SHP77 treated with DMSO at 0.1 percent for 48 hours (cell line): ENCODE measurements around the gene FZD2.
"Not testable (repeated sequence)": the region's sequence is repeated elsewhere in the genome, so short reads cannot be mapped to it uniquely, and the experiment has no call there.

Experiments
- DNase-seq: peaks from one replicate; lab custom pipeline; 2025; lab: John Stamatoyannopoulos, UW

The FZD2 gene

GRCh38 chr17:44546671-44547606 is 10.3 kb upstream of the FZD2 start:
- DNase-seq, result no peak

- DNase-seq, result no peak
These were observed 9.5 kb upstream of the FZD2 start for GRCh38 chr17:44547625-44548267.

DNA sequence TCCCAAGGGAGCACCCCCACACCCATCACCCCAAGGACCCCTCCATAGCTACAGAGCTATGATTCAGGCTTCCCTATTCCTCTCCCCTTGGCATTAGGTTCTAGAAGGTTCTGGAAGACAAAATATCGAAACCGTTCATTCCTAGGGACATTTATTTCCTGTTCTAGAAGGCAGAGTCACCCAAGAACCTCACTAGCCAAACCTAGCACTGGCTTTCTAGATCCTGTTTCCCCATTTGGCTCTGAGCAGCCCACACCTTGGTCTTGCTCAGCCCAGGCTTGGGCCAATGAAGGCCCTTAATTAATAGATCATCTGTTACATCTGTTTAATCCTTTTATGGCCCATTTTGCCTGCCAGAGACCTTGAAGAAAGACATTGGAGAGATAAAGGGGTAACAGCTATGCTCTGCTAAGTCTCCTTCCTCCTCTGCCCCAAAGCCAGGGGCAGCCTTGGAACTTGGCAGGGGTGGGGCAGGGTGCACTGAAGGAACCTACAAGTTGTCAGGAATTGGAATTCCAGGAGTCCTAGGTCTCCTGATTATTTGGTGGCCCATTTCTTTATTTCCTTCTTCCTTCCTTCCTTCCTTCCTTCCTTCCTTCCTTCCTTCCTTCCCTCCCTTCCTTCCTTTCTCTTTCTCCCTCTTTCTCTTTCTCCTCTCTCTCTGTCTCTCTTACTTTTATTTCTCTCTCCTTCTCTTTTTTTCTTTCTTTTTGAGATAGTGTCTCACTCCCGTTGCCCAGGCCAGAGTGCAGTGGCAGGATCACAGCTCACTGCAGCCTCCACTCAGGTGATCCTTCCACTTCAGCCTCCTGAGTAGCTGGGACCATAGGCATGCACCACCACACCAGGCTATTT is 8.7 kb upstream of the FZD2 start:
- no peak for DNase-seq

- no peak for DNase-seq
These were observed 7.6 kb upstream of the FZD2 start for GRCh38 chr17:44549686-44550085.

GRCh38 chr17:44552361-44552760 is 4.9 kb upstream of the FZD2 start:
- DNase-seq, result no peak

DNA sequence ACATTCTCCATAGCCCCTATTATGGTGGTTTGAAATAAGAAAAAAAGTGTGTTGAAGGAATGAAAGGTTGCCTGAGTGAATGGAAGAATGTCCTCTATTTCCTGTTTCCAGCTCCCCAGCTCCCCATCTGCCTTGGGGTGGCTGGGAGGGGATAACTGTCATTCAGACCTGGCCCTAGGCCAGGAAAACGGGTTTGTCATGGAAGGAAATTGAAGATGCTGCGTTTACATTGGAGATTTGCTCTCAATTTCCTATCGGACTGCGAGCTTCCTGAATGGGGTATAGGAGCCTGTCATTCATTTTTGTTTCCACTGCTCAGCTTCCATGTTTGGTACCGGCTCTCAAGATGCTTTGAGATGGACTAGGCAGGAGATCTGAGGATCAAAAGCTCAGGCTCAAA is 2.2 kb upstream of the FZD2 start:
- DNase-seq, result no peak

- no peak for DNase-seq
These were observed 985 bp upstream of the FZD2 start for GRCh38 chr17:44556166-44556831.

DNA sequence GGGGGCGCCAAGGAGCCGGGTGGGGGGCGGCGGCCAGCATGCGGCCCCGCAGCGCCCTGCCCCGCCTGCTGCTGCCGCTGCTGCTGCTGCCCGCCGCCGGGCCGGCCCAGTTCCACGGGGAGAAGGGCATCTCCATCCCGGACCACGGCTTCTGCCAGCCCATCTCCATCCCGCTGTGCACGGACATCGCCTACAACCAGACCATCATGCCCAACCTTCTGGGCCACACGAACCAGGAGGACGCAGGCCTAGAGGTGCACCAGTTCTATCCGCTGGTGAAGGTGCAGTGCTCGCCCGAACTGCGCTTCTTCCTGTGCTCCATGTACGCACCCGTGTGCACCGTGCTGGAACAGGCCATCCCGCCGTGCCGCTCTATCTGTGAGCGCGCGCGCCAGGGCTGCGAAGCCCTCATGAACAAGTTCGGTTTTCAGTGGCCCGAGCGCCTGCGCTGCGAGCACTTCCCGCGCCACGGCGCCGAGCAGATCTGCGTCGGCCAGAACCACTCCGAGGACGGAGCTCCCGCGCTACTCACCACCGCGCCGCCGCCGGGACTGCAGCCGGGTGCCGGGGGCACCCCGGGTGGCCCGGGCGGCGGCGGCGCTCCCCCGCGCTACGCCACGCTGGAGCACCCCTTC is 484 bp downstream of the FZD2 start:
- DNase-seq, result no peak

DNA sequence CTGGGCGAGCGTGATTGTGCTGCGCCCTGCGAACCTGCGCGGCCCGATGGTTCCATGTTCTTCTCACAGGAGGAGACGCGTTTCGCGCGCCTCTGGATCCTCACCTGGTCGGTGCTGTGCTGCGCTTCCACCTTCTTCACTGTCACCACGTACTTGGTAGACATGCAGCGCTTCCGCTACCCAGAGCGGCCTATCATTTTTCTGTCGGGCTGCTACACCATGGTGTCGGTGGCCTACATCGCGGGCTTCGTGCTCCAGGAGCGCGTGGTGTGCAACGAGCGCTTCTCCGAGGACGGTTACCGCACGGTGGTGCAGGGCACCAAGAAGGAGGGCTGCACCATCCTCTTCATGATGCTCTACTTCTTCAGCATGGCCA is 1.0 kb downstream of the FZD2 start:
- no peak for DNase-seq

- DNase-seq, result no peak
These were observed 1.7 kb downstream of the FZD2 start for GRCh38 chr17:44558710-44559633.

GRCh38 chr17:44559634-44560554 is 2.6 kb downstream of the FZD2 start:
- no peak for DNase-seq

DNA sequence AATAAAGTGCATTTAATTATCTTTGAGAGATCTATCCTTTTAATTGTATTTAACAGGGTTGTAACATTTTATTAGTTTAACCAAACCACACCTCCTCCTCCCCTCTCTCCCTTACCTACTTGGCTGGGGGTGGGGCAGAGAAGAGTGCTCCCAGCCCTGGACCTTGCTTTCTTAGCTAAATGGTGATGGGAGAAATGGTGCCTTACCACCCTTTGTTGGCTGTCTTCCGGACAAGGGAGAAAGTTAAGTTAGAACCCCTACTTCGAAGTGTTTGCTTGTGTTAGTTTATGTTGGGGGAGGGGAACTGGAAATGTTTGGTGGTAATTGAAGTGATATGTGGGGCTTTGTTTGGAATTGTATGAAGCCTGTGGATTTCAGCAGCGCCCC is 3.9 kb downstream of the FZD2 start:
- DNase-seq, result no peak

DNA sequence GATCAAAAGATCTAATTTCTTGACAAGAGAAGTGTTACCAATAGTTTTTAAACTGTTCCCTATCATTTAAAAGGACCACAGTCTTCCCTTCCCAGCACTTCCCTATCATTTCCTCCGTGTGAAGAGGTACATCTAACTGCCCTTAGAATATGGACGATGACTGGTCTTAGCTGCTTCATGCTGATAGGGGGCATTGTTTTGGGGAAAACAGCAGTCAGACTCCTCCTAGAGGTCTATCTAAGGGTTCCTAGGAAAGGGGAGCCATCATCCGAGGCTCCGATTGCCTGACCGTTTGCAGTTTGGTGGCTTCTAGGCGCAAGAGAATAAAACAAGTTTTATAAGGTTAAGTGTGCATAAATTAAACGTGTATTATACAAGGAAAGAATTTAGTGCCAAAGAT is 7.1 kb downstream of the FZD2 start:
- DNase-seq, result no peak

GRCh38 chr17:44565866-44566443 is 8.7 kb downstream of the FZD2 start:
- DNase-seq, result no peak

DNA sequence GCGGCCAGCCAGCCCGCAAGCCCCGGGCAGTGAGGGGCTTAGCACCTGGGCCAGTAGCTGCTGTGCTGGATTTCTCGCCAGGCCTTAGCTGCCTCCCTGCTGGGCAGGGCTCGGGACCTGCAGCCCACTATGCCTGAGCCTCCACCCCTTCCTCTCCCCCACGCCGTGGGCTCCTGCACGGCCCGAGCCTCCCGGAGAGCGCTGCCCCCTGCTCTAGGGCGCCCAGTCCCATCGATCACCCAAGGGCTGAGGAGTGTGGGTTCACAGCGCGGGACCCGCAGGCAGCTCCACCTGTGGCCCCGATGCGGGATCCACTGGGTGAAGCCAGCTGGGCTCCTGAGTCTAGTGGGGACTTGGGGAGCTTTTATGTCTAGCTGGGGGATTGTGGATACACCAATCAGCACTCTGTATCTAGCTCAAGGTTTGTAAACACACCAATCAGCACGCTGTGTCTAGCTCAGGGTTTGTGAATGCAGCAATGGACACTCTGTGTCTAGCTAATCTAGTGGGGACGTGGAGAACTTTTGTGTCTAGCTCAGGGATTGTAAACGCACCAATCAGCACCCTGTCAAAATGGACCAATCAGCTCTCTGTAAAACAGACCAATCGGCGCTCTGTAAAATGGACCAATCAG is 11.1 kb downstream of the FZD2 start:
- not testable (repeated sequence) for DNase-seq

- no peak for DNase-seq
These were observed 11.9 kb downstream of the FZD2 start for GRCh38 chr17:44568945-44569858.

DNA sequence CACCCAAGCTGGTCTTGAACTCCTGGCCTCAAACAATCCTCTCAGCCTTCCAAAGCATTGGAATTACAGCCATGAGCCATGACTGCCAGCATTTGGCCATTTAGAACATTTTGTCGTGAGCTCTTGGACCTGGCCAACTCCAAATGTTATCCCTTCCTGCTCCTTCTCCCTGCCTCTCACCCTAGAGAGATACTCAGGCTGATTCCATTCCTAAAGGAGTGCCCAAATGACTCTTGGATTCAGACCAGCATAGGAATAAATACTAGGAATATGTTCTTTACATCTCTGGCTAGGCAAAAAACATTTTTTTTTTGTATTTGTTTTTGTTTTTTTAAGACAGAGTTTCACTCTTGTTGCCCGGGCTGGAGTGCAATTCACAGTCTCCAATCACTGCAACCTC is 15.5 kb downstream of the FZD2 start:
- DNase-seq, result no peak
